Transverse colon (tissue), 3 donors: ENCODE measurements around the gene UBL4A.

ENCODE experiments used
- CTCF ChIP-seq, 5 experiments: fragments of 200-600 bp in 3 of 5; fragments of 450-650 bp in 2 of 5; sonication (generic) in 3 of 5; IDR thresholded peaks; 1 replicate in 2 of 5; 2 replicates in 3 of 5; pipeline ENCODE4 v1.5.1; 2016 to 2017; ENCODE audit warnings: antibody characterized with exemption in 5 of 5, inconsistent platforms in 3 of 5, mild to moderate bottlenecking in 2 of 5, moderate library complexity in 1 of 5
- EP300 ChIP-seq: sonication (generic); formaldehyde crosslinking; IDR thresholded peaks from one replicate; pipeline ENCODE4 v1.6.1; 2017; ENCODE audit warnings: antibody characterized with exemption, low read depth
- POLR2A ChIP-seq: fragments of 450-650 bp; IDR thresholded peaks from one replicate; pipeline ENCODE4 v1.6.1; 2016; ENCODE audit warnings: antibody characterized with exemption, mild to moderate bottlenecking, moderate library complexity

- TF ChIP-seq POLR2A (no peak), CTCF (IDR thresholded peaks at IDR 0.05) (no peak), EP300 (no peak)
These were observed 26.6 kb upstream of the UBL4A start for GRCh38 chrX:154512879-154513553.
